Naive thymus-derived CD4-positive, alpha-beta T cell (primary cell): Measurements from ENCODE around the gene ZBED6. TPM values are rescaled to one million over a fixed set of nuclear protein-coding genes. Genes with fewer than 3 reads are reported as not detected.

Experiments
- ATAC-seq: fragments of 150-1000 bp; cut with Tn5 transposase; 2 replicates; pipeline ENCODE4 v1.10.0; 2021; ENCODE audit warnings: mild to moderate bottlenecking, moderate library complexity
- CTCF ChIA-PET: fragments of 350-600 bp; sonication (Branson Sonifier 250); formaldehyde crosslinking; loops from one replicate; lab custom pipeline; 2021; ENCODE audit warnings: antibody characterized with exemption; lab: Charles Lee
- POLR2A ChIA-PET: fragments of 350-600 bp; sonication (Branson Sonifier 250); formaldehyde crosslinking; loops from one replicate; lab custom pipeline; 2021; ENCODE audit warnings: antibody characterized with exemption, inconsistent platforms; lab: Charles Lee
- DNase-seq, 9 donors: peaks; one replicate each; pipeline versions ENCODE4 v3.0.0 to v3.0.0-alpha.2; 2020 to 2022; ENCODE audit warnings: mixed read lengths in 1 of 9
- H3K27ac ChIP-seq: one replicate; pipeline ENCODE4 v1.7.0; 2013; ENCODE audit warnings: mild to moderate bottlenecking, low read depth, low read length, moderate library complexity
- H3K27me3 ChIP-seq, 2 donors: one replicate each; pipeline ENCODE4 v1.7.0; 2013; ENCODE audit warnings: low read length in 2 of 2, mild to moderate bottlenecking in 2 of 2, moderate library complexity in 2 of 2; ENCODE audit not compliant: control insufficient read depth in 2 of 2, insufficient read depth in 2 of 2
- H3K36me3 ChIP-seq, 3 experiments: 1 replicate in 2 of 3; 2 replicates in 1 of 3; pipeline ENCODE4 v1.7.0; 2013; ENCODE audit warnings: low read length in 3 of 3, mild to moderate bottlenecking in 3 of 3, moderate library complexity in 1 of 3; ENCODE audit not compliant: insufficient read depth in 3 of 3, control insufficient read depth in 2 of 3
- H3K4me1 ChIP-seq, 2 donors: one replicate each; pipeline ENCODE4 v1.7.0; 2013; ENCODE audit warnings: low read length in 2 of 2, mild to moderate bottlenecking in 2 of 2, moderate library complexity in 1 of 2; ENCODE audit not compliant: control insufficient read depth in 2 of 2, insufficient read depth in 2 of 2
- H3K4me3 ChIP-seq: 2 replicates; pipeline ENCODE4 v1.7.0; 2013; ENCODE audit warnings: mild to moderate bottlenecking, low read length
- H3K9me3 ChIP-seq, 3 experiments: 1 replicate in 2 of 3; 2 replicates in 1 of 3; pipeline ENCODE4 v1.7.0; 2013; ENCODE audit warnings: low read length in 3 of 3; ENCODE audit not compliant: control insufficient read depth in 2 of 3
- H3K27ac Mint-ChIP-seq, 9 donors: one replicate each; pipeline ENCODE4 v1.8.0; 2020 to 2022; ENCODE audit warnings: mixed read lengths in 9 of 9, mild to moderate bottlenecking in 8 of 9, moderate library complexity in 5 of 9, inconsistent platforms in 2 of 9
- H3K27me3 Mint-ChIP-seq, 5 donors: one replicate each; pipeline ENCODE4 v1.8.0; 2021 to 2022; ENCODE audit warnings: mixed read lengths in 5 of 5, mild to moderate bottlenecking in 1 of 5
- H3K36me3 Mint-ChIP-seq, 5 donors: one replicate each; pipeline ENCODE4 v1.8.0; 2020 to 2022; ENCODE audit warnings: mixed read lengths in 5 of 5, mild to moderate bottlenecking in 3 of 5, inconsistent platforms in 1 of 5
- H3K4me1 Mint-ChIP-seq, 7 donors: one replicate each; pipeline ENCODE4 v1.8.0; 2020 to 2022; ENCODE audit warnings: mixed read lengths in 7 of 7, mild to moderate bottlenecking in 3 of 7, inconsistent platforms in 1 of 7
- H3K4me3 Mint-ChIP-seq, 10 donors: one replicate each; pipeline ENCODE4 v1.8.0; 2020 to 2022; ENCODE audit warnings: mild to moderate bottlenecking in 10 of 10, mixed read lengths in 10 of 10, moderate library complexity in 6 of 10, inconsistent platforms in 2 of 10
- H3K9me3 Mint-ChIP-seq, 11 donors: one replicate each; pipeline ENCODE4 v1.8.0; 2020 to 2022; ENCODE audit warnings: mixed read lengths in 11 of 11, mild to moderate bottlenecking in 4 of 11, inconsistent platforms in 1 of 11, moderate library complexity in 1 of 11
- intact Hi-C, 2 donors: fragments of 100-400 bp; cut with micrococcal nuclease; formaldehyde crosslinking; loops; one replicate each; pipeline ENCODE4 v1.15.1; 2023
- polyA plus RNA-seq, 2 donors: library from polyadenylated mRNA; unstranded; fragments of 300-500 nt; fragmentation: Illumina TruSeq; gene quantifications; one replicate each; pipeline ENCODE4 v1.2.3, GENCODE V29; 2021
- total RNA-seq, 6 experiments: library from RNA in 5 of 6; stranded (reverse) in 5 of 6; gene quantifications; 1 replicate in 5 of 6; 2 replicates in 1 of 6; pipeline ENCODE4 v1.2.3 and lab custom pipeline; 2021 to 2026

The ZBED6 gene
- total and polyA plus RNA-seq, 7 experiments from 2014 or later: 1.1 to 36.1 (median 31.6) TPM

- Mint-ChIP-seq H3K27me3 (no peaks in the 10 kb centered on the region), H3K9me3 (no peaks in the 10 kb centered on the region), H3K4me1 (peaks cover 36 to 78% (median 51%) of the 10 kb centered on the region in 7 donors), H3K4me3 (peak within 1 kb of the TSS; percentile 90 to 99 (median 97)), H3K27ac (peak within 1 kb of the TSS; percentile 97 to 99 (median 98)), H3K36me3 (peaks cover 4 to 17% (median 8%) of the 10 kb centered on the region in 5 donors)
- H3K9me3 ChIP-seq: no peaks in the 10 kb centered on the region
- intact Hi-C loops: loop anchor here (1.0 to 10.0 kb wide), 15 partner anchors 11 to 646 kb away; partner anchors contain the start of genes ATP2B4 (in 2 of the 2) and PPP1R15B (in 1 of the 2)
- peak within 1 kb of the TSS; percentile 88 for H3K27ac ChIP-seq
- H3K4me3 ChIP-seq: peak within 1 kb of the TSS; percentile 72
- DNase-seq (peak; percentile 15 to 87 (median 81)), ATAC-seq (peak; percentile 90)
- H3K36me3 ChIP-seq: peaks cover 0 to 5% (median 4%) of the 10 kb centered on the region in 3 experiments
- POLR2A ChIA-PET: interaction anchor here (0.6 to 3.6 kb wide), 27 partner anchors 8 to 652 kb away, joined by 3 to 18 read pairs (median 5); partner anchors contain the start of gene ATP2B4
- H3K27me3 ChIP-seq: no peaks in the 10 kb centered on the region
- CTCF ChIA-PET: interaction anchor here (0.6 to 2.2 kb wide), 11 partner anchors 10 to 277 kb away, joined by 3 to 13 read pairs (median 4); partner anchors contain the start of gene ATP2B4
- H3K4me1 ChIP-seq: peaks cover 44 to 45% of the 10 kb centered on the region in 2 donors
Observed at GRCh38 chr1:203765029-203765837, 30.2 kb upstream of the ZBED6 start, which contains the start of gene LAX1. Gene LAX1 (plus strand): TSS chr1:203765183. CDS start chr1:203765566, 383 bp downstream.

GRCh38 chr1:203768256-203768655 is 27.2 kb upstream of the ZBED6 start:
- Histone ChIP-seq H3K27me3 (no peaks in the 10 kb centered on the region), H3K36me3 (peaks cover 13 to 29% (median 13%) of the 10 kb centered on the region in 3 experiments), H3K4me3 (no peak overlapping the region), H3K4me1 (peaks cover 35 to 36% of the 10 kb centered on the region in 2 donors), H3K27ac (peak overlapping the region; percentile 56), H3K9me3 (no peaks in the 10 kb centered on the region)
- H3K27me3 Mint-ChIP-seq: no peaks in the 10 kb centered on the region
- H3K4me3 Mint-ChIP-seq: peak overlapping the region; percentile 5 to 96 (median 63)
- peaks cover 34 to 79% (median 47%) of the 10 kb centered on the region in 7 donors for H3K4me1 Mint-ChIP-seq
- CTCF ChIA-PET: interaction anchor here (1.0 kb wide), 1 partner anchor 428 kb away, joined by 5 read pairs; no protein-coding TSS in a partner anchor
- H3K36me3 Mint-ChIP-seq: peaks cover 11 to 32% (median 22%) of the 10 kb centered on the region in 5 donors
- H3K9me3 Mint-ChIP-seq: no peaks in the 10 kb centered on the region
- no peak for ATAC-seq
- peak overlapping the region; percentile 56 to 99 (median 90) for H3K27ac Mint-ChIP-seq
- intact Hi-C loops: loop anchor here (5.0 to 10.0 kb wide), 7 partner anchors 36 to 501 kb away; no protein-coding TSS in a partner anchor
- POLR2A ChIA-PET: interaction anchor here (1.0 kb wide), 1 partner anchor 21 kb away, joined by 3 read pairs; no protein-coding TSS in a partner anchor
- no peak for DNase-seq

- peaks cover 25 to 64% (median 35%) of the 10 kb centered on the region in 7 donors for H3K4me1 Mint-ChIP-seq
- Histone ChIP-seq H3K4me1 (peaks cover 21% of the 10 kb centered on the region in 2 donors), H3K27ac (no peak overlapping the region), H3K27me3 (no peaks in the 10 kb centered on the region), H3K36me3 (peaks cover 17 to 43% (median 23%) of the 10 kb centered on the region in 3 experiments), H3K9me3 (no peaks in the 10 kb centered on the region), H3K4me3 (no peak overlapping the region)
- peaks cover 18 to 44% (median 29%) of the 10 kb centered on the region in 5 donors for H3K36me3 Mint-ChIP-seq
- H3K27me3 Mint-ChIP-seq: no peaks in the 10 kb centered on the region
- H3K9me3 Mint-ChIP-seq: no peaks in the 10 kb centered on the region
- no peak for DNase-seq
- H3K4me3 Mint-ChIP-seq: peak overlapping the region in 7 of 10 donors; percentile 13 to 96 (median 52)
- POLR2A ChIA-PET: interaction anchor here (0.6 kb wide), 1 partner anchor 58 kb away, joined by 3 read pairs; no protein-coding TSS in a partner anchor
- H3K27ac Mint-ChIP-seq: peak overlapping the region; percentile 68 to 99 (median 90)
- peak; percentile 52 for ATAC-seq
- intact Hi-C loops: loop anchor here (5.0 to 10.0 kb wide), 7 partner anchors 37 to 502 kb away; no protein-coding TSS in a partner anchor
- CTCF ChIA-PET: interaction anchor here (1.0 kb wide), 1 partner anchor 429 kb away, joined by 5 read pairs; no protein-coding TSS in a partner anchor
Observed at GRCh38 chr1:203769505-203770343, 25.7 kb upstream of the ZBED6 start.

GRCh38 chr1:203771901-203772301 is 23.5 kb upstream of the ZBED6 start:
- no peaks in the 10 kb centered on the region for H3K27me3 ChIP-seq
- H3K4me3 ChIP-seq: no peak overlapping the region
- peaks cover 18 to 55% (median 36%) of the 10 kb centered on the region in 7 donors for H3K4me1 Mint-ChIP-seq
- H3K27me3 Mint-ChIP-seq: no peaks in the 10 kb centered on the region
- intact Hi-C loops: no loop called here
- H3K27ac Mint-ChIP-seq: peak overlapping the region in 7 of 9 donors; percentile 9 to 99 (median 81)
- H3K9me3 ChIP-seq: no peaks in the 10 kb centered on the region
- H3K27ac ChIP-seq: no peak overlapping the region
- H3K9me3 Mint-ChIP-seq: no peaks in the 10 kb centered on the region
- ATAC-seq: no peak
- peaks cover 17 to 54% (median 24%) of the 10 kb centered on the region in 3 experiments for H3K36me3 ChIP-seq
- ChIA-PET POLR2A (interaction anchor here (0.6 kb wide), 1 partner anchor 14 kb away, joined by 3 read pairs; no protein-coding TSS in a partner anchor), CTCF (interaction anchor here (0.7 to 1.1 kb wide), 2 partner anchors 39 to 145 kb away, joined by 3 to 5 read pairs; partner anchors contain the start of gene ATP2B4)
- peaks cover 14 to 20% of the 10 kb centered on the region in 2 donors for H3K4me1 ChIP-seq
- H3K4me3 Mint-ChIP-seq: no peak overlapping the region
- H3K36me3 Mint-ChIP-seq: peaks cover 18 to 65% (median 38%) of the 10 kb centered on the region in 5 donors
- no peak for DNase-seq

DNA sequence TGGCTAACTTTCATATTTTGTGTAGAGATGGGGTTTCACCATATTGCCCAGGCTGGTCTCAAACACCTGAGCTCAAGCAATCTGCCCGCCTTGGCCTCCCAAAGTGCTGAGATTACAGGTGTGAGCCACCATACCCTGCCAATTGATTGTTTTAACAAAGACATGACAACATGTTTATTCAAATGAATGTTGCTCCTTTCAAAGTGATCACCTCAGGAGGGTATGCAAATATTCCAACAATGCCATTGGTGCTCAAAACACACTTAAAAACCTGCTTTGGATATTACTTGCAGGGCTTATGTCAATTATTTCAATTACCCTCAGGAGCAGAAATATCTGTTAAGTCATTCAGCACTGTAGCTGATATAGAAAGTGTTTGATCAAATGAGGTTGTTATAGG is 22.6 kb upstream of the ZBED6 start:
- CTCF ChIA-PET: interaction anchor here (1.1 to 1.2 kb wide), 2 partner anchors 91 to 146 kb away, joined by 4 to 5 read pairs; partner anchors contain the start of gene ATP2B4
- ATAC-seq: no peak
- peak overlapping the region in 5 of 9 donors; percentile 32 to 65 (median 60) for H3K27ac Mint-ChIP-seq
- peaks cover 16 to 51% (median 34%) of the 10 kb centered on the region in 7 donors for H3K4me1 Mint-ChIP-seq
- H3K36me3 Mint-ChIP-seq: peaks cover 18 to 65% (median 39%) of the 10 kb centered on the region in 5 donors
- no peak for DNase-seq
- H3K27me3 Mint-ChIP-seq: no peaks in the 10 kb centered on the region
- H3K9me3 Mint-ChIP-seq: no peaks in the 10 kb centered on the region
- Histone ChIP-seq H3K4me1 (peaks cover 11 to 12% of the 10 kb centered on the region in 2 donors), H3K27ac (no peak overlapping the region), H3K36me3 (peaks cover 17 to 54% (median 24%) of the 10 kb centered on the region in 3 experiments), H3K27me3 (no peaks in the 10 kb centered on the region), H3K9me3 (no peaks in the 10 kb centered on the region), H3K4me3 (no peak overlapping the region)
- POLR2A ChIA-PET: interaction anchor here (1.8 kb wide), 1 partner anchor 8 kb away, joined by 4 read pairs; the partner anchor contains the start of gene LAX1
- intact Hi-C loops: no loop called here
- H3K4me3 Mint-ChIP-seq: no peak overlapping the region
